Measurements from ENCODE around the gene USP5.

Gene USP5

DNA sequence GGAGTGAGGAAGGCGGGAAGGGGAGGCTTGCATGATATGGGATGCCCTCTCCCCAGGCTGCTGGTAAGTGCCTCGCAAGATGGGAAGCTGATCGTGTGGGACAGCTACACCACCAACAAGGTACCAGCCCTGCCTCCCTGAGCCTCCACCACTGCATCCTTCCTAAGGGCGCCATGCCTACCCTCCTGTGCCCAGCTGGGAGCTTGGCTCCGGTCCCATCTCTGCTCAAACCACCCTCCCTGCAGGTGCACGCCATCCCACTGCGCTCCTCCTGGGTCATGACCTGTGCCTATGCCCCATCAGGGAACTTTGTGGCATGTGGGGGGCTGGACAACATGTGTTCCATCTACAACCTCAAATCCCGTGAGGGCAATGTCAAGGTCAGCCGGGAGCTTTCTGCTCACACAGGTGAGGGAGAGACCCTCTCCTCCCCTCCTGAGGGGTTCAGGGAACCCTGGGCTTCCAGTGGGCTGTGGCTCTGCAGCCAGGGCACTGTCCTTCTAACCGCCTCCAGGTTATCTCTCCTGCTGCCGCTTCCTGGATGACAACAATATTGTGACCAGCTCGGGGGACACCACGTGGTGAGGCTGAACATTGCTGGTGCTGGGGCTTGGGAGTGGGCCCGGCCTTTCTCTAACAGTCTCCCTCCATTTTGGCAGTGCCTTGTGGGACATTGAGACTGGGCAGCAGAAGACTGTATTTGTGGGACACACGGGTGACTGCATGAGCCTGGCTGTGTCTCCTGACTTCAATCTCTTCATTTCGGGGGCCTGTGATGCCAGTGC lies 8.6 kb upstream of the USP5 start:
- Mint-ChIP-seq H3K27me3 (no peaks in the 10 kb centered on the region), H3K4me1 (peaks cover 2% of the 10 kb centered on the region), H3K36me3 (ENCODE audit: low read depth) (peaks cover 9% of the 10 kb centered on the region), H3K27ac (no peak overlapping the region), H3K4me3 (no peak overlapping the region), H3K9me3 (no peaks in the 10 kb centered on the region)
- ATAC-seq: peak; percentile 16
- no peak for DNase-seq

DNA sequence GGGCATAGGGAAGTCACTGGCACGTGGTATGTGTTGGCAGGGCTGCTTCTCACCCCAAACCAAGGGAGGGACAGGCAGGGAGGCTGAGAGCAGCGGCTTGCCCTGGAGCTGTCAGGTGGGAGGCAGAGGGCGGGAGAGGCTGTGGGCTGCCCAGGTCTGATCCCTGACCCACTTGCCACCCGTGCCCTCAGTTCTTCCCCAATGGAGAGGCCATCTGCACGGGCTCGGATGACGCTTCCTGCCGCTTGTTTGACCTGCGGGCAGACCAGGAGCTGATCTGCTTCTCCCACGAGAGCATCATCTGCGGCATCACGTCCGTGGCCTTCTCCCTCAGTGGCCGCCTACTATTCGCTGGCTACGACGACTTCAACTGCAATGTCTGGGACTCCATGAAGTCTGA lies 6.6 kb upstream of the USP5 start:
- Mint-ChIP-seq H3K9me3 (no peaks in the 10 kb centered on the region), H3K27me3 (no peaks in the 10 kb centered on the region), H3K4me3 (no peak overlapping the region), H3K4me1 (peaks cover 15% of the 10 kb centered on the region), H3K36me3 (ENCODE audit: low read depth) (peaks cover 20% of the 10 kb centered on the region), H3K27ac (no peak overlapping the region)
- DNase-seq (no peak), ATAC-seq (no peak)

DNA sequence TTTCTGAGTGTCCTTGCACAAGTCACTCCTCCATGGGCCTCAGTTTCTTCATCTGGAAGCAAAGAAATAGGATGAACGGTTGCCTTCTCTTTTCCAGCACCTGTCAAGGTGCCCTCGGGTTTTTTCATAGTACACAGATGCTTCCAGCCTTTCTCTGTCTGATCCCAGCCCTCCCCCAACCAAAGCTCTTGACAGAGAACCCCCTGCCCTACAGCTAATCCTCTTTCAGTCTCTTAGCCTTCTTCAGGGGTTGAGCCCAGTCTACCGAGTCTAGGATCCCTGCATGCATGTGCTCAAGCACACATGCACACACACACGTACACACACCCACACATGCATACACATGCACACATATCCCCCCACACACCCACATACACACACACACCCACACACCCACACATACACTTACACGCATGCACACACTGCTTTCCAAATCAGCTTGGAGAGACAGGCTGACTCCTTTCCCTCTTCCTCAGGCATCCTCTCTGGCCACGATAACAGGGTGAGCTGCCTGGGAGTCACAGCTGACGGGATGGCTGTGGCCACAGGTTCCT lies 5.6 kb upstream of the USP5 start:
- DNase-seq (no peak), ATAC-seq (no peak)
- H3K4me1 Mint-ChIP-seq: peaks cover 20% of the 10 kb centered on the region
- no peaks in the 10 kb centered on the region for H3K9me3 Mint-ChIP-seq
- no peak overlapping the region for H3K4me3 Mint-ChIP-seq
- H3K27me3 Mint-ChIP-seq: no peaks in the 10 kb centered on the region
- peaks cover 23% of the 10 kb centered on the region for H3K36me3 Mint-ChIP-seq (ENCODE audit: low read depth)
- no peak overlapping the region for H3K27ac Mint-ChIP-seq

DNA sequence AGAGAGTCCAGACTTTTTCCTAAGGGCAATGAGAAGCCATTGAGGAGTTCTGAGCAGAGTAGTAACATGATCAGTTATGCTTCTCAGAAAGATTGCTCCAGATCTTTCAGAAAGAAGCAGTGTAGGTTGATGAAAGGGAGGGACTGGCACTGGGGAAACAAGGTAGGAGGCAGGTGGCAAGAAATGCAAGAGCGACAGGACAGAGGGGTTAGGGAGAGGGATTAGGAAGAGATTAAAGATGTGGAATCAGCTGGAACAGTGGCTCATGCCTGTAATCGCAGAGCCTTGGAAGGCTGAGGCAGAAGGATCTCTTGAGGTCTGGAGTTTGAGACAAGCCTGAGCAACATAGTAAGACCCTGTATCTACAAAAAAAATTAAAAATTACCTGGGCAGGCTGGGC lies 4.3 kb upstream of the USP5 start:
- Mint-ChIP-seq H3K4me1 (peaks cover 20% of the 10 kb centered on the region), H3K36me3 (ENCODE audit: low read depth) (peaks cover 23% of the 10 kb centered on the region), H3K4me3 (no peak overlapping the region), H3K27me3 (no peaks in the 10 kb centered on the region), H3K27ac (no peak overlapping the region), H3K9me3 (no peaks in the 10 kb centered on the region)
- no peak for DNase-seq
- ATAC-seq: no peak

DNA sequence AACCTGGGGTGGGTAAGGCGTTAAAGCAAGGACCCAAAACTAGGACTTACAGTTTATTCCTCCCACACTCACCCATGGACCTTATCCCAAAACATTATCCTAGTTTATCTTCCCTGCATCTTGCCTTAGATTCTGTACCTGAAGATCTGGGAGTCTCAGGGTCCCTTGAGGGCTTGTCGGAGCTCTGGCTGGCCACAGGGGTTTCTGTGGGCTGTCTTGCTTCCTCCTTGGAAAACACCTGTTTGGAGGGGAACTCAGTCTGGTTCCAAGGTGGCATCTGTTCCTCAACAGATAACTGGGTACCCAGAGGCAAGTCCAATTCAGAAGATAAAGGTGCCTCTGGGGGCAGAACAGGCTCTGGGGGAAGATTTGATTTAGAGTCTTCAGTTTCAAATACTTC lies 2.5 kb upstream of the USP5 start:
- no peak overlapping the region for H3K27ac Mint-ChIP-seq
- peak overlapping the region; percentile 89 for H3K4me3 Mint-ChIP-seq
- H3K36me3 Mint-ChIP-seq (ENCODE audit: low read depth): peaks cover 31% of the 10 kb centered on the region
- peaks cover 36% of the 10 kb centered on the region for H3K4me1 Mint-ChIP-seq
- no peaks in the 10 kb centered on the region for H3K9me3 Mint-ChIP-seq
- H3K27me3 Mint-ChIP-seq: no peaks in the 10 kb centered on the region
- DNase-seq (no peak), ATAC-seq (no peak)

DNA sequence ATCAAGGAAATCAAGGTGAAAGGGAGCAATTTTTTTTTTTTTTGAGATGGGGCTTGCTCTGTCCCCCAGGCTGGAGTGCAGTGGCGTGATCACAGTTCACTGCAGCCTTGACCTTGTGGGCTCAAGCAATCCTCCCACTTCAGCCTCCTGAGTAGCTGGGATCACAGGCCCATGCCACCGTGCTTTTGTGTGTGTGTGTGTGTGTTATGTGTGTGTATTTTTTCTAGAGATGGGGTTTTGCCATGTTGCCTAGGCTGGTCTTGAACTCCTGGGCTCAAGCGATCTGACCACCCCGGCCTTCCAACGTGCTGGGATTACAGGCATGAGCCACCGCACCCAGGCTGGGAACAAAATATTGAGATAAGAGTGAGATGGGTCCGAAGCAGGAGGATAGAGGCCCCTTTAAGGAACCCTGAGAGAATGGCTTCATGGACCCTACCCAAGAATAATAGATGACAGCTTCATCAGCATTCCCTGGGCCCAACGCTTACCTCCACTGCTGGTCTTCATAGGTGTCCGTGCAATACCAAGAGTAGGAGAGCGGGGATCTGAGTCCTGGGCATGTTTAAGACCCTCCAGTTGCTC lies 1.9 kb upstream of the USP5 start:
- Mint-ChIP-seq H3K4me3 (peak overlapping the region; percentile 89), H3K9me3 (no peaks in the 10 kb centered on the region), H3K27ac (no peak overlapping the region), H3K27me3 (no peaks in the 10 kb centered on the region), H3K4me1 (peaks cover 42% of the 10 kb centered on the region), H3K36me3 (ENCODE audit: low read depth) (peaks cover 31% of the 10 kb centered on the region)
- DNase-seq (no peak), ATAC-seq (no peak)

DNA sequence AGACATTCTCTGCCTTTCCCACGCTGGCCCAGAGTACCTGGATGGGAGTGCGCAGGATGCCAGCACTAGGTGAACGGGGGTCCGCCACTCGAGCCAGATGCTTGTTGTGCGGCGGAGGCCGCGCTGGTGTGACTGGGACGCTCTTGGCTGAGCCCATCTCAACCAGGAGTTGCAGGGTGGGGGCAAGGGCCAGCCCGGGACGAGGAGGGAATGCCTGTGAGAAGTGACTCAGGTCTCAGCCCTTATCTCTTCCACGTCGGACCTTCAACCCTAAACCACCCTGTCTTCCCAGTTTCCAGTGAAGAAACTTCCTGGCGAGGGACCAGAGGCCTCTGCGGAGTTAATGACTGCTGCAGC lies 1.2 kb upstream of the USP5 start:
- Mint-ChIP-seq H3K27ac (peak overlapping the region; percentile 96), H3K36me3 (ENCODE audit: low read depth) (peaks cover 34% of the 10 kb centered on the region), H3K27me3 (no peaks in the 10 kb centered on the region), H3K4me1 (peaks cover 42% of the 10 kb centered on the region), H3K9me3 (no peaks in the 10 kb centered on the region), H3K4me3 (peak overlapping the region; percentile 89)
- ATAC-seq: no peak
- DNase-seq: no peak

DNA sequence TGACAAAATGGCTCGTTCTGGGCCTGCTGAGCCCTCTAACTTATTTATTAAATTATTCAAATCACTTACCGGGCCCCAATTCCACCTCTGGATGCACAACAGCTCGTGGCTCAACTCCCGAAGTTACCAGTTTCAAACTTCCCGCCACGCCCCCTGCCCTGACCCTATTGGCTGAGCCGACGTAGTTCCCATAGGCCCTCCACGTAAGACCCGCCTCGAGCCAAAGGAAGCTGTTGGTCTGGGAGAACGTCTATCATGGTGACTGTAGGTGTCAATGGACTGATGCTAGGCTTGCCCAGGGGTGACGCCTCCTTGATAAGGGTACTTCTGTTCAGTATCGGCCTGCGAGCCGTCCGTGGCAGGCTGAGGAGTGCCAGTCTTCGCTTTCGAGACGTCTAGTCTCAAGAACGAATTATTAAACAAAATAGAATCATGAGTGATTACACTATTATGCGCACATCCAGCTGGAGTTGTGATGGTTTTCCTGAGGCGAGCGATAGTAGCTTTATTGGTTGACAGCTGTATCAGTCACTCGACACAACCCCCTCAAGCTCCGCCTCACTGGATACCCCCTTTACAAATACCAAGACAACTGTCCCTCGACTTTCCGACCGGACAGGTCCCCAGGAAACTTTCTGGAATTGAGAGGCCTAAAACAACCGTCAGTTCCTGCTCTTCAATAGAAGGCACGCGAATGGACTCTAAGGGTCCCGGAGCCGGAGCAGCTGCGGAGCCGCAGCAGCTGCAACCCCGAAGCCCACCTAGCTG lies 613 bp upstream of the USP5 start, which contains the start of gene CDCA3:
TSS of gene CDCA3 (minus strand) at position 134 of the 768 bp plus-strand sequence. CDS start 334 bp downstream, outside the sequence.
- Mint-ChIP-seq H3K27ac (peak within 1 kb of the TSS; percentile 96), H3K4me1 (peaks cover 42% of the 10 kb centered on the region)

DNA sequence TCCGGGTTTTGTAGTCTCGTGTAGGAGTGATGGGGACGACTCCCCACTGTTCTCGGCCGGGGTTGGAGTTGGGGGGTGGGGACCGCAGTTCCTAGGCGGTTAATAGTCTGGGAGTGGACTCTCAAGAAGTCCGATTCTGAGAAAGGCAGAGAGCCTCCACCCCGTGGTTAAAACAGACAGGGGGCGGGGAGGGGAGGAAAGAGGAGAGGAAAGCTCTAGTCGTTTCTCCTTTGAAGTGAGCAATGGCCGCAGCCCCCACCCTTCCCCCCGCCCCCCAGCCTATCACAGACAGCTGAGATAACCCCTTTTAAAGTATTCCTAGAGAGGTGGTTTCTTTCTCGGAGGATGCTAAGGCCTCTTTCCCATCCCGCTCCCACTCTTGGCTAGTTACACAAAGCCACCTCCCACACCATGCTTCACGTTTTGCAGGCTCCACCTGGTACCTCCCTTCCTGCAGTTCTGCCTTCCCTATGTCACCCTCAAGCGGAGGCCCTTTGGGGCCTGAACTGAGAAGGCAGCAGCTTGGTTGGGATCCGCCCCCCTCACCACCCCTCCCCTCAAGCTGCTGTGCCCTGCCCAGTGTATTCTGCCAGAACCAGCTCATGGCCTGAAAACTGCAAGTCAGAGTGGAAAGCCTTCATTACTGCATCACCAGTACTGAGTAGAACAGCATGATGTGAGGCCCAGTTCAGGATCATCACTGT lies 853 bp downstream of the USP5 start:
- peaks cover 40% of the 10 kb centered on the region for H3K36me3 Mint-ChIP-seq (ENCODE audit: low read depth)
- H3K9me3 Mint-ChIP-seq: no peaks in the 10 kb centered on the region
- peaks cover 42% of the 10 kb centered on the region for H3K4me1 Mint-ChIP-seq
- peak; percentile 13 for ATAC-seq
- H3K27me3 Mint-ChIP-seq: no peaks in the 10 kb centered on the region
- peak overlapping the region; percentile 96 for H3K27ac Mint-ChIP-seq
- H3K4me3 Mint-ChIP-seq: peak overlapping the region; percentile 89
- DNase-seq: peak; percentile 69

More for the DNA sequence above, 613 bp upstream of the USP5 start, which contains the start of gene CDCA3:
- Mint-ChIP-seq H3K27me3 (no peaks in the 10 kb centered on the region), H3K4me3 (peak within 1 kb of the TSS; percentile 89), H3K9me3 (no peaks in the 10 kb centered on the region), H3K36me3 (ENCODE audit: low read depth) (peaks cover 36% of the 10 kb centered on the region)
- peak; percentile 95 for DNase-seq
- peak; percentile 63 for ATAC-seq

DNA sequence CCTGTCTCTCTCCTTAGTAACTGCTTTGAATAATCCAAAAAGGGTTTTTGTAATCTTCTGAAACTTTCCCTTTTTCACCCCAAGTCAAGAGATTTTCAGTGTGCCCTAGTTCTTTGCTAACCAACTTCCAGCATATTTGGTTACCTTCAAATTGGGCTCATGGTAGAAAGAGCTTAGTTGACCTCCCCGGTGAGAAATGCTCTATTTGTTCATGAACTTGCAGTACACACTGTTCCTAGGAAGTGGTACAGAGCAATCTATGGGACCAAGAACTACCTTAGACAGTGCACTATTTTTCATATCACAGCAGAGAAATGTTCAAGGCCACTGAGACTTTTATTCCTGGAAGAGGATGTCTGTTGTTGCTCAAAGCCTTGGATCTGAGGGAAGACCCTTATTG lies 1.7 kb downstream of the USP5 start:
- Mint-ChIP-seq H3K36me3 (ENCODE audit: low read depth) (peaks cover 41% of the 10 kb centered on the region), H3K27ac (peak overlapping the region; percentile 96), H3K4me3 (peak overlapping the region; percentile 89), H3K9me3 (no peaks in the 10 kb centered on the region), H3K27me3 (no peaks in the 10 kb centered on the region), H3K4me1 (peaks cover 40% of the 10 kb centered on the region)
- no peak for DNase-seq
- ATAC-seq: no peak

DNA sequence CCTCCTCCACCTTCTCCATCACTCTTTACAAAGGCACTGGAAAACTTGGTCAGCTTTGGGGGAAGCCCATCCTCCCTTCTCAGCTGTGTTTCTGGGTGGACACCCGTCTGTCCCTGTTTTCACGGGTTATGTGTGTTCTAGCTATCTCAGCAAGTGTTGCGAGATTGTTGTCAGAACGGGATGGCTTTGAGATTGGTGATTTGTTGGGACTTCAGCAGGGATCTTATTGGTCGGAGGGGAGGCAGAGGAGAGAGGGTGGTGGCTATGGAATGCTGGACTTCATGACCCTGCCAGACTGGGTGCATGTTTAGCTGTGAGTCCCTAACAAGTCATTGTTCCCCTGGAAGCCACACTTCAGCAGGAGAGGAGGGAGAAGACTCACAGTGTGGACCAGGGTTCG lies 2.1 kb downstream of the USP5 start:
- Mint-ChIP-seq H3K4me1 (peaks cover 40% of the 10 kb centered on the region), H3K36me3 (ENCODE audit: low read depth) (peaks cover 39% of the 10 kb centered on the region), H3K9me3 (no peaks in the 10 kb centered on the region), H3K4me3 (peak overlapping the region; percentile 89), H3K27me3 (no peaks in the 10 kb centered on the region), H3K27ac (peak overlapping the region; percentile 96)
- no peak for DNase-seq
- no peak for ATAC-seq

DNA sequence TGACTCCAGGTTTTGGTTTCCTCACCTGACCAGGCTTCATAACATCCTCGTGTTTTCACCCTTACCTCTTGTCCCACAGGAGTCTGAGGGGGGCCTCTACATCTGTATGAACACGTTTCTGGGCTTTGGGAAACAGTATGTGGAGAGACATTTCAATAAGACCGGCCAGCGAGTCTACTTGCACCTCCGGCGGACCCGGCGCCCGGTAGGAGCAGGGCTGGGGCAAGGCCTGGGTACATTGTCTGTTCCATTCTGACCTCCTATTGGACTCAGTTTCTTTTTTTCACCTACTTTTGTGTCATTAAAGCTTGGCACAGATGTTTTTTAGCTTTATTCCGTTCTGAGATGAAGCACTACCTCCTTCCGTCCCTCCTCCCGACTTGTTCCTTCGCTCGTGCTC lies 3.4 kb downstream of the USP5 start:
- Mint-ChIP-seq H3K9me3 (no peaks in the 10 kb centered on the region), H3K27me3 (no peaks in the 10 kb centered on the region), H3K4me3 (no peak overlapping the region), H3K4me1 (peaks cover 28% of the 10 kb centered on the region), H3K36me3 (ENCODE audit: low read depth) (peaks cover 32% of the 10 kb centered on the region), H3K27ac (peak overlapping the region; percentile 35)
- DNase-seq (no peak), ATAC-seq (no peak)

DNA sequence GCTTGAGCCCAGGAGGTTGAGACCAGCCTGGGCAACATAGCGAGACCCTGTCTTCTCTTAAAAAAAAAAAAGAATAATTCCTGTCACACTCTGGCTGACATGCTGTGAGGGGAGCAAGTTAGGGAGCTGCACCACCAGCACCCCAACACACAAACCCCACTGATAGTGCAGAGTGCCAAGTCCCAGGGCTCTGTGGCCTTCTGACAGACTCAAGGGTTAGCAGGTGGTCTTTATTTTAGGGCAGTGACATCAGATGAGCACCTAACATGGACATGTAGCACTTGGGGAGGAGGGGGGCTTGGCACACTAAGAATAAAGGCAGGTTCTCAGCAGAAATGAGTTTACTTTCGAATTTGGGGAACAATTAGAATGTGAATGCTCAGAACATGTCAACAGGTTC lies 6.8 kb downstream of the USP5 start:
- Mint-ChIP-seq H3K9me3 (no peaks in the 10 kb centered on the region), H3K27ac (no peak overlapping the region), H3K4me3 (no peak overlapping the region), H3K27me3 (no peaks in the 10 kb centered on the region), H3K36me3 (ENCODE audit: low read depth) (peaks cover 45% of the 10 kb centered on the region), H3K4me1 (peaks cover 12% of the 10 kb centered on the region)
- no peak for ATAC-seq
- no peak for DNase-seq

DNA sequence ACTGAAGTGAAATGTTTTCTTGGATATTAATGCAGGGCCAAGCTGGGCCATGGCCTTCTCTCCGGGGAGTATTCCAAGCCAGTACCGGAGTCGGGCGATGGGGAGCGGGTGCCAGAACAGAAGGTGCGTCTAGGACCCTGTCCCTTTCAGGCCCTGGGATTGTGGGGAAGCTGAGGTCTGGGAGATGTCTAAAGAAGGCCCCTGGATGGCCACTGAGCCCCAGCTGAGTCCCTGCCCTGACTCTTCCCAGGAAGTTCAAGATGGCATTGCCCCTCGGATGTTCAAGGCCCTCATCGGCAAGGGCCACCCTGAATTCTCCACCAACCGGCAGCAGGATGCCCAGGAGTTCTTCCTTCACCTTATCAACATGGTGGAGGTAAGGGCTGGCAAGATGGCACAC lies 8.2 kb downstream of the USP5 start:
- ATAC-seq (no peak), DNase-seq (no peak)
- H3K4me3 Mint-ChIP-seq: no peak overlapping the region
- no peaks in the 10 kb centered on the region for H3K9me3 Mint-ChIP-seq
- no peaks in the 10 kb centered on the region for H3K4me1 Mint-ChIP-seq
- no peaks in the 10 kb centered on the region for H3K27me3 Mint-ChIP-seq
- H3K36me3 Mint-ChIP-seq (ENCODE audit: low read depth): peaks cover 44% of the 10 kb centered on the region
- no peak overlapping the region for H3K27ac Mint-ChIP-seq

Data from activated naive CD8-positive, alpha-beta T cell treated with anti-CD3 and anti-CD28 coated beads, Interleukin-2, amount 50 U/mL, for 24 hours (primary cell).